NCI-H748 treated with DMSO at 0.1 percent for 48 hours (cell line): Measurements from ENCODE around the gene DLGAP1.

Experiments
- DNase-seq: peaks from one replicate; lab custom pipeline; 2025; lab: John Stamatoyannopoulos, UW

The DLGAP1 gene

GRCh38 chr18:3816610-3817363, 638.3 kb downstream of the DLGAP1 start:
- no peak for DNase-seq

- DNase-seq = no peak
These were observed 639.1 kb downstream of the DLGAP1 start for GRCh38 chr18:3815991-3816390.

- no peak for DNase-seq
These were observed 640.3 kb downstream of the DLGAP1 start for GRCh38 chr18:3814816-3815215.

GRCh38 chr18:3810296-3810695, 644.8 kb downstream of the DLGAP1 start:
- DNase-seq = no peak

- no peak for DNase-seq
These were observed 645.9 kb downstream of the DLGAP1 start for GRCh38 chr18:3808985-3809780.

GRCh38 chr18:3806656-3807055, 648.5 kb downstream of the DLGAP1 start:
- DNase-seq = no peak

GRCh38 chr18:3804336-3804735, 650.8 kb downstream of the DLGAP1 start:
- no peak for DNase-seq

GRCh38 chr18:3803350-3803749, 651.8 kb downstream of the DLGAP1 start:
- DNase-seq = no peak

GRCh38 chr18:3799515-3799914, 655.6 kb downstream of the DLGAP1 start:
- DNase-seq = peak; percentile 2

- DNase-seq = no peak
These were observed 657.1 kb downstream of the DLGAP1 start for GRCh38 chr18:3798032-3798431.

- DNase-seq = no peak
These were observed 658.7 kb downstream of the DLGAP1 start for GRCh38 chr18:3796434-3796833.

- DNase-seq = no peak
These were observed 660.4 kb downstream of the DLGAP1 start for GRCh38 chr18:3794537-3795348.

- DNase-seq = no peak
These were observed 661.6 kb downstream of the DLGAP1 start for GRCh38 chr18:3793545-3793944.

- no peak for DNase-seq
These were observed 662.0 kb downstream of the DLGAP1 start for GRCh38 chr18:3793111-3793510.

GRCh38 chr18:3792711-3793110, 662.4 kb downstream of the DLGAP1 start:
- no peak for DNase-seq

- DNase-seq = no peak
These were observed 663.9 kb downstream of the DLGAP1 start for GRCh38 chr18:3791238-3791637.

GRCh38 chr18:3790703-3791102, 664.4 kb downstream of the DLGAP1 start:
- no peak for DNase-seq

- no peak for DNase-seq
These were observed 665.6 kb downstream of the DLGAP1 start for GRCh38 chr18:3789525-3789924.

- no peak for DNase-seq
These were observed 670.2 kb downstream of the DLGAP1 start for GRCh38 chr18:3784949-3785348.

- DNase-seq = no peak
These were observed 672.2 kb downstream of the DLGAP1 start for GRCh38 chr18:3782901-3783300.

- DNase-seq = no peak
These were observed 677.4 kb downstream of the DLGAP1 start for GRCh38 chr18:3777719-3778118.

- no peak for DNase-seq
These were observed 678.0 kb downstream of the DLGAP1 start for GRCh38 chr18:3777122-3777521.

- no peak for DNase-seq
These were observed 679.1 kb downstream of the DLGAP1 start for GRCh38 chr18:3775996-3776395.
